GM19324 (cell line): ENCODE measurements around the gene SYTL1.
A peak's percentile ranks its signal among the peaks of the same experiment; 100 is the strongest.
"Not testable (repeated sequence)": the region's sequence is repeated elsewhere in the genome, so short reads cannot be mapped to it uniquely, and the experiment has no call there.

ENCODE experiments used
- ATAC-seq: cut with Tn5 transposase; IDR thresholded peaks from one replicate; pipeline ENCODE4 v1.9.1; 2021; ENCODE audit warnings: mild to moderate bottlenecking, moderate library complexity; ENCODE audit not compliant: unreplicated experiment, low FRiP score

The SYTL1 gene

GRCh38 chr1:27380766-27381733 is 39.2 kb downstream of the SYTL1 start:
- ATAC-seq, result no peak

GRCh38 chr1:27381969-27382762 is 40.3 kb downstream of the SYTL1 start:
- ATAC-seq, result no peak

GRCh38 chr1:27383039-27383605 is 41.3 kb downstream of the SYTL1 start, which contains the start of gene CD164L2:
Gene CD164L2, minus strand, starts transcription at chr1:27383333. Its CDS starts 94 bp downstream, at chr1:27383239.
- ATAC-seq, result no peak

GRCh38 chr1:27383661-27384060 is 41.8 kb downstream of the SYTL1 start:
- no peak for ATAC-seq

GRCh38 chr1:27384797-27385196 is 43.0 kb downstream of the SYTL1 start:
- ATAC-seq, result not testable (repeated sequence)

GRCh38 chr1:27388337-27389005 is 46.6 kb downstream of the SYTL1 start:
- no peak for ATAC-seq

GRCh38 chr1:27391511-27392095 is 49.8 kb downstream of the SYTL1 start:
- ATAC-seq, result no peak

- ATAC-seq, result peak; percentile 79
Observed at GRCh38 chr1:27392096-27392777, 50.4 kb downstream of the SYTL1 start, which contains the start of gene GPR3. Gene GPR3, plus strand, starts transcription at chr1:27392622. Its CDS starts 1,177 bp downstream, at chr1:27393799.

- ATAC-seq, result no peak
Observed at GRCh38 chr1:27392778-27393635, 51.2 kb downstream of the SYTL1 start.

GRCh38 chr1:27393641-27394281 is 51.9 kb downstream of the SYTL1 start:
- no peak for ATAC-seq

- no peak for ATAC-seq
Observed at GRCh38 chr1:27394282-27394658, 52.4 kb downstream of the SYTL1 start.

GRCh38 chr1:27394925-27395324 is 53.1 kb downstream of the SYTL1 start:
- no peak for ATAC-seq

- ATAC-seq, result no peak
Observed at GRCh38 chr1:27395441-27396195, 53.8 kb downstream of the SYTL1 start.

- ATAC-seq, result no peak
Observed at GRCh38 chr1:27397110-27397509, 55.3 kb downstream of the SYTL1 start.

GRCh38 chr1:27397749-27398148 is 55.9 kb downstream of the SYTL1 start:
- ATAC-seq, result no peak

GRCh38 chr1:27398405-27399149 is 56.8 kb downstream of the SYTL1 start:
- no peak for ATAC-seq
